Stimulated activated CD8-positive, alpha-beta memory T cell treated with anti-CD3 and anti-CD28 coated beads, Interleukin-4, amount 100 ng/mL, for 24 hours (primary cell): Measurements from ENCODE around the gene SLC25A45.

Experiments used
- DNase-seq: peaks from one replicate; pipeline ENCODE4 v3.0.0-alpha.2; 2020; ENCODE audit warnings: low read depth

SLC25A45 gene, protein sequence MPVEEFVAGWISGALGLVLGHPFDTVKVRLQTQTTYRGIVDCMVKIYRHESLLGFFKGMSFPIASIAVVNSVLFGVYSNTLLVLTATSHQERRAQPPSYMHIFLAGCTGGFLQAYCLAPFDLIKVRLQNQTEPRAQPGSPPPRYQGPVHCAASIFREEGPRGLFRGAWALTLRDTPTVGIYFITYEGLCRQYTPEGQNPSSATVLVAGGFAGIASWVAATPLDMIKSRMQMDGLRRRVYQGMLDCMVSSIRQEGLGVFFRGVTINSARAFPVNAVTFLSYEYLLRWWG

DNA sequence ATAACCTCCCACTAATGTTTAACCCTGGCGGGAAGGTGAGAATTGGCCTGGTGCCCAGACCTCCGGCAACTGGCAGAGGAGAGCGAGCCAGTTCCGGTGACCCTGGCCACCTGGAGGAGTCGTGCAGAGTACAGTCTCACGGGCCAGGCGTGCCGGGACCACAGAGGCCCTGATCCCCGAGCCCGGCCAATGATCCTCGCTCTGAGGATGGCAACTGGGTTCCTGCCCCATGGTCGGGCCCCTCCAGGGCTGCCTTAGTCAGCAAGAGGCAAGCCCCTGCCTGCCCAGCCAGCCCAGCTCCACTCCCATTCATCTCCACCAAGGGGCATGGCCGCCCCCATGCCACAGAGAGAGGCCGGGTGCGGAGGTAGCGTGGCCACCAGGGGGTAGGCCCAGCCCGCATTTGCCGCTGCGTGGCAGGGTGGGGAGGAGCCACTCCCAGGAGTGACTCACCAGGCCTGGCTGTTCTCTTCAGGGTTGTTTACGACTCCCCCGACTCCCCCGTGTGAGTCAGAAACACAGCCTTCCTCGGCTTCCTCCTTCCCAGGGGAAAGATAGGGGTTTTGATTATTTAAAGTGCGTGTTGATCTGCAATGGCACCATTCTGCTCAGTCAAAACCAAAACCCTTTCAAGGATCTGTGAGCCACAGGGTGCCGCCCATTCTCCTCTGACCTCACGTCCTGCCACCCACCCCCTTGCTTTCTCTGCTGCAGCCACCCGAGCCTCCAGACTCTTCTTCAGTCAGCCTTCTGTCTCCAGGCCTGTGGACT, at the start of gene SLC25A45:
TSS of gene SLC25A45 (minus strand) at position 614 of the 771 bp plus-strand sequence. CDS start 695 bp downstream, outside the sequence.
- peak; percentile 92 for DNase-seq

DNA sequence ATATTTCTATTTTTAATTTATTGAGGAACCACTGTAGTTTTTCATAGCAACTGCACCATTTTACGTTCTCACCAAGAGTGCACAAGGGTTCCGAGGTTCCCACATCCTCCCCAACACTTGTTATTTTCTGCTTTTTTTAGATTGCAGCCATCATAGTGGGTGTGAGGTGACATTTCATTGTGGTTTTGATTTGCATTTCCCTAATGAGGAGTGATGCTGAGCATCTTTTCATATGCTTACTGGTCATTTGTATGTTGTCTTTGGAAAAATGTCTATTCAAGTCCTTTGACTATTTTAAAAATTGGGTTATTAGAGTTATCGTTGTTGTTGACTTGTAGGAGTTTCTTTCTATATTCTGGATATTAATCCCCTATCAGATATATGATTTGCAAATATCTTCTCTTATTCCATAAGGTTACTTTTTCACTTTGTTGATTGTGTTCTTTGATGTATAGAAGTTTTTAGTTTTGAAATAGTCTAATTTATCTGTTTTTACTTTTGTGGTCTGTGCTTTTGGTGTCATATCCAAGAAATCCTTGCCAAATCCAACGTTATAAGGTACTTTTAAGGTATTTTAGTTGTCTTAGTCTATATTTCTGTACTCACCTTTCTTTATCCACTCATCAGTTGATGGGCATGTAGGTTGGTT, 49.1 kb upstream of the SLC25A45 start:
- DNase-seq: no peak

GRCh38 chr11:65430406-65431217, 48.2 kb upstream of the SLC25A45 start:
- no peak for DNase-seq

DNA sequence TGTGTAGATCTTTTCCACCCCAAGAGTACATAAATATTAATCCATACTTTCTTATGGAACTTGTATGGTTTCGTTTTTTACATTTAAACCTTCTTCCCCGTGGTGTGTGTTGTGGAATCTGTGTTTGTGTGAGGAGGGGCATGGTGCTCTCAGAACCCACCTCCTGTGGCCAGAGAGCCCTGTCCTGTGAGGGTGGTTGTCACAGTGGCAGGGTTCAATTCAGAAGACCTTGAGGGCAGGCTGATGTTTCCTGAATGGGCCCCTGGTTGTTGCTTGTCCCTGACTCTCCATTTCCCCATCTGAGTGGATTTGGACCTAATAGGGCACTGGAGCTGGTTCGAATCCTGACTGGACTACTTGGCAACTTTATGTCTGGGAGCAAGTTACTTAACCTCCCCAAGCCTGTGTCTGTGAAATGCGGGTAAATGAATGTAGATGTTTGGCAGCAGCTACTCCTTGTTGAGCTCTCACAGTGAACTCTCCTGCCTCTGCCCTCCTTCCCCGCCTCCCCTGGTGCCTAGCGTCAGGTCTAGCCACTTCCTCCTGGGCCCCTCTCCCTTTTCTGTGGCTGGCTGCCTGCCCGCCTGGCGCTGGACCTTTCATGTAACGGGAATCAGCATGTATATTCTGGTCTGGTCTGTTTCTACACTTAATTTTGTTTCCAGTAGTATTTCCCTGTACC, 47.4 kb upstream of the SLC25A45 start:
- no peak for DNase-seq

- no peak for DNase-seq
Observed at GRCh38 chr11:65429068-65429681, 46.7 kb upstream of the SLC25A45 start.

GRCh38 chr11:65428578-65429067, 46.2 kb upstream of the SLC25A45 start:
- DNase-seq: no peak

- DNase-seq: no peak
Observed at GRCh38 chr11:65427691-65428577, 45.5 kb upstream of the SLC25A45 start.

- DNase-seq: no peak
Observed at GRCh38 chr11:65426839-65427690, 44.6 kb upstream of the SLC25A45 start.

DNA sequence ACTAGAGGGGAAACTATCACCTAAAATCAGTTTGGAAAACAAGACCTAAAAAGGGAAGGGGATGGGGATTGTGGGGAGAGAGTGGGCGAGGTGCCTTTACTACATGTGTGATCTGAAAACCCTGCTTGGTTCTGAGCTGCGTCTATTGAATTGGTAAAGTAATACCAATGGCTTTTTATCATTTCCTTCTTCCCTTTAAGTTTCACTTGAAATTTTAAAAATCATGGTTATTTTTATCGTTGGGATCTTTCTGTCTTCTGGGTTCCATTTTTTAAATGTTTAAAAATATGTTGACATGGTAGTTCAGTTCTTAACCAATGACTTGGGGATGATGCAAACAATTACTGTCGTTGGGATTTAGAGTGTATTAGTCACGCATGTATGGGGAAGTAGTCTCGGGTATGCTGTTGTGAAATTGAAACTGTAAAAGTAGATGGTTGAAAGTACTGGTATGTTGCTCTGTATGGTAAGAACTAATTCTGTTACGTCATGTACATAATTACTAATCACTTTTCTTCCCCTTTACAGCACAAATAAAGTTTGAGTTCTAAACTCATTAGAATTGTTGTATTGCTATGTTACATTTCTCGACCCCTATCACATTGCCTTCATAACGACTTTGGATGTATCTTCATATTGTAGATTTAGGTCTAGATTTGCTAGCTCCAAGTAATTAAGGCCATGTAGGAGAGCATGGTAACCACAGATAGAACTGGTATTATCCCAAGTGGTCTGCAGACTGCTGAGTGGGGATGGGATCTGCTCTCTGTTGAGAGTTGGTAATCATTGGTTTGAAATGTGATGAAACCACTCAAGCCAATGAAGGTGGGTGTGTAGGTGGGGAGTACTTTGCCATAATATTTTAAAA, 43.8 kb upstream of the SLC25A45 start:
- DNase-seq: no peak

DNA sequence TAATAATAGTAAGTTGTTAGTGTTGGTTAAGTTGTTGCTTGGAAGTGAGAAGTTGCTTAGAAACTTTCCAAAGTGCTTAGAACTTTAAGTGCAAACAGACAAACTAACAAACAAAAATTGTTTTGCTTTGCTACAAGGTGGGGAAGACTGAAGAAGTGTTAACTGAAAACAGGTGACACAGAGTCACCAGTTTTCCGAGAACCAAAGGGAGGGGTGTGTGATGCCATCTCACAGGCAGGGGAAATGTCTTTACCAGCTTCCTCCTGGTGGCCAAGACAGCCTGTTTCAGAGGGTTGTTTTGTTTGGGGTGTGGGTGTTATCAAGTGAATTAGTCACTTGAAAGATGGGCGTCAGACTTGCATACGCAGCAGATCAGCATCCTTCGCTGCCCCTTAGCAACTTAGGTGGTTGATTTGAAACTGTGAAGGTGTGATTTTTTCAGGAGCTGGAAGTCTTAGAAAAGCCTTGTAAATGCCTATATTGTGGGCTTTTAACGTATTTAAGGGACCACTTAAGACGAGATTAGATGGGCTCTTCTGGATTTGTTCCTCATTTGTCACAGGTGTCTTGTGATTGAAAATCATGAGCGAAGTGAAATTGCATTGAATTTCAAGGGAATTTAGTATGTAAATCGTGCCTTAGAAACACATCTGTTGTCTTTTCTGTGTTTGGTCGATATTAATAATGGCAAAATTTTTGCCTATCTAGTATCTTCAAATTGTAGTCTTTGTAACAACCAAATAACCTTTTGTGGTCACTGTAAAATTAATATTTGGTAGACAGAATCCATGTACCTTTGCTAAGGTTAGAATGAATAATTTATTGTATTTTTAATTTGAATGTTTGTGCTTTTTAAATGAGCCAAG, 42.9 kb upstream of the SLC25A45 start:
- peak; percentile 59 for DNase-seq

DNA sequence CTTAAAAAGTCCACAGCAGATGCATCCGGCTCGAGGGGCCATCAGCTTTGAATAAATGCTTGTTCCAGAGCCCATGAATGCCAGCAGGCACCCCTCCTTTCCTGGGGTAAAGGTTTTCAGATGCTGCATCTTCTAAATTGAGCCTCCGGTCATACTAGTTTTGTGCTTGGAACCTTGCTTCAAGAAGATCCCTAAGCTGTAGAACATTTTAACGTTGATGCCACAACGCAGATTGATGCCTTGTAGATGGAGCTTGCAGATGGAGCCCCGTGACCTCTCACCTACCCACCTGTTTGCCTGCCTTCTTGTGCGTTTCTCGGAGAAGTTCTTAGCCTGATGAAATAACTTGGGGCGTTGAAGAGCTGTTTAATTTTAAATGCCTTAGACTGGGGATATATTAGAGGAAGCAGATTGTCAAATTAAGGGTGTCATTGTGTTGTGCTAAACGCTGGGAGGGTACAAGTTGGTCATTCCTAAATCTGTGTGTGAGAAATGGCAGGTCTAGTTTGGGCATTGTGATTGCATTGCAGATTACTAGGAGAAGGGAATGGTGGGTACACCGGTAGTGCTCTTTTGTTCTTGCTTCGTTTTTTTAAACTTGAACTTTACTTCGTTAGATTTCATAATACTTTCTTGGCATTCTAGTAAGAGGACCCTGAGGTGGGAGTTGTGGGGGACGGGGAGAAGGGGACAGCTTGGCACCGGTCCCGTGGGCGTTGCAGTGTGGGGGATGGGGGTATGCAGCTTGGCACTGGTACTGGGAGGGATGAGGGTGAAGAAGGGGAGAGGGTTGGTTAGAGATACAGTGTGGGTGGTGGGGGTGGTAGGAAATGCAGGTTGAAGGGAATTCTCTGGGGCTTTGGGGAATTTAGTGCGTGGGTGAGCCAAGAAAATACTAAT, 42.0 kb upstream of the SLC25A45 start:
- peak; percentile 61 for DNase-seq

DNA sequence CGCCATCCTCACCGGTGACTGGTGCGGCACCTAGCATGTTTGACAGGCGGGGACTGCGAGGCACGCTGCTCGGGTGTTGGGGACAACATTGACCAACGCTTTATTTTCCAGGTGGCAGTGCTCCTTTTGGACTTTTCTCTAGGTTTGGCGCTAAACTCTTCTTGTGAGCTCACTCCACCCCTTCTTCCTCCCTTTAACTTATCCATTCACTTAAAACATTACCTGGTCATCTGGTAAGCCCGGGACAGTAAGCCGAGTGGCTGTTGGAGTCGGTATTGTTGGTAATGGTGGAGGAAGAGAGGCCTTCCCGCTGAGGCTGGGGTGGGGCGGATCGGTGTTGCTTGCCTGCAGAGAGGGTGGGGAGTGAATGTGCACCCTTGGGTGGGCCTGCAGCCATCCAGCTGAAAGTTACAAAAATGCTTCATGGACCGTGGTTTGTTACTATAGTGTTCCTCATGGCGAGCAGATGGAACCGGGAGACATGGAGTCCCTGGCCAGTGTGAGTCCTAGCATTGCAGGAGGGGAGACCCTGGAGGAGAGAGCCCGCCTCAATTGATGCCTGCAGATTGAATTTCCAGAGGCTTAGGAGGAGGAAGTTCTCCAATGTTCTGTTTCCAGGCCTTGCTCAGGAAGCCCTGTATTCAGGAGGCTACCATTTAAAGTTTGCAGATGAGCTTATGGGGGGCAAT, 41.2 kb upstream of the SLC25A45 start:
- no peak for DNase-seq

- peak; percentile 87 for DNase-seq
Observed at GRCh38 chr11:65422633-65423515, 40.4 kb upstream of the SLC25A45 start, which contains the start of gene NEAT1. TSS of gene NEAT1 (plus strand) at chr11:65422798.
